Stimulated activated naive CD4-positive, alpha-beta T cell (primary cell): Measurements from ENCODE around the gene CA11.
"Not testable (repeated sequence)": the region's sequence is repeated elsewhere in the genome, so short reads cannot be mapped to it uniquely, and the experiment has no call there.

Experiments
- DNase-seq, 6 experiments: peaks; one replicate each; lab custom pipeline; 2025; lab: John Stamatoyannopoulos, UW

Gene CA11

GRCh38 chr19:48641850-48642249 lies 4.1 kb downstream of the CA11 start:
- no peak for DNase-seq

- no peak for DNase-seq
These were observed 6.3 kb downstream of the CA11 start for GRCh38 chr19:48639483-48640375.

- no peak for DNase-seq
These were observed 7.1 kb downstream of the CA11 start for GRCh38 chr19:48638831-48639381.

GRCh38 chr19:48637948-48638830 lies 7.8 kb downstream of the CA11 start:
- DNase-seq = peak; percentile 84 to 95 (median 88)

GRCh38 chr19:48637449-48637947 lies 8.5 kb downstream of the CA11 start:
- peak; percentile 97 to 100 (median 100) for DNase-seq

GRCh38 chr19:48636859-48637448 lies 9.0 kb downstream of the CA11 start, which contains the start of gene DBP:
Gene DBP, minus strand, starts transcription at chr19:48637379. Its CDS starts 385 bp downstream, at chr19:48636994.
- DNase-seq = peak in 2 of 6 experiments; percentile 36 to 45

GRCh38 chr19:48635966-48636858 lies 9.8 kb downstream of the CA11 start:
- peak in 5 of 6 experiments; percentile 18 to 49 (median 36) for DNase-seq

GRCh38 chr19:48635263-48635965 lies 10.6 kb downstream of the CA11 start:
- DNase-seq = peak; percentile 46 to 84 (median 74)

- peak; percentile 79 to 92 (median 88) for DNase-seq
These were observed 11.3 kb downstream of the CA11 start for GRCh38 chr19:48634424-48635262.

GRCh38 chr19:48634036-48634342 lies 12.0 kb downstream of the CA11 start:
- no peak for DNase-seq

GRCh38 chr19:48633148-48634035 lies 12.6 kb downstream of the CA11 start:
- DNase-seq = no peak

- no peak for DNase-seq
These were observed 13.3 kb downstream of the CA11 start for GRCh38 chr19:48632692-48633147.

GRCh38 chr19:48632286-48632685 lies 13.7 kb downstream of the CA11 start:
- not testable (repeated sequence) for DNase-seq

- no peak for DNase-seq
These were observed 14.8 kb downstream of the CA11 start for GRCh38 chr19:48631225-48631624.

GRCh38 chr19:48630296-48631063 lies 15.5 kb downstream of the CA11 start:
- no peak for DNase-seq

- DNase-seq = peak in 3 of 6 experiments; percentile 21 to 39 (median 37)
These were observed 16.2 kb downstream of the CA11 start for GRCh38 chr19:48629599-48630295.

- DNase-seq = no peak
These were observed 16.7 kb downstream of the CA11 start for GRCh38 chr19:48629297-48629598.
